Activated CD8-positive, alpha-beta memory T cell treated with anti-CD3 and anti-CD28 coated beads, Interleukin-2, amount 50 U/mL, for 24 hours (primary cell): ENCODE measurements around the gene NOTCH4.
"Not testable (repeated sequence)": the region's sequence is repeated elsewhere in the genome, so short reads cannot be mapped to it uniquely, and the experiment has no call there.

ENCODE experiments used
- DNase-seq: peaks from one replicate; pipeline ENCODE4 v3.0.0-alpha.2; 2020; ENCODE audit errors: extremely low read depth

The NOTCH4 gene

DNA sequence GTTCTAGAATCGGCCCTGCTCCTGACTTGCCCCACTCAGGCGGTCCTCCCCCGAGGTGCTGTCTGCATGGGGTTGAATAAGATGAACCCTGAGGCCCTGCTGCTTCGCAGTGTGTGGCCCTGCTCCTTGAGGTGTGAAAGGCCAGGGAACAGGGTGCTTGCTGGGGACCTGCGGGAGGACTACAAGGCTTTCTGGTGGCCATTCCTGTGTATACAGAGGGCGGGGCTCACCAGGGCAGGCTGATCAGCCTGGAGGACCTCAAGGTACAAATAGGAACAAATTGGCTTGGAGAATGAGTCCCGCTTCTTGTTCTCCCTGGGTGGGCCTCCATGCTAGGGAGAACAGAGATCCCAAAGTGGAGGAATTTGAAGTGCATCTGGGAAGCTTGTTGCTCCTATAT, 5.7 kb downstream of the NOTCH4 start:
- no peak for DNase-seq

DNA sequence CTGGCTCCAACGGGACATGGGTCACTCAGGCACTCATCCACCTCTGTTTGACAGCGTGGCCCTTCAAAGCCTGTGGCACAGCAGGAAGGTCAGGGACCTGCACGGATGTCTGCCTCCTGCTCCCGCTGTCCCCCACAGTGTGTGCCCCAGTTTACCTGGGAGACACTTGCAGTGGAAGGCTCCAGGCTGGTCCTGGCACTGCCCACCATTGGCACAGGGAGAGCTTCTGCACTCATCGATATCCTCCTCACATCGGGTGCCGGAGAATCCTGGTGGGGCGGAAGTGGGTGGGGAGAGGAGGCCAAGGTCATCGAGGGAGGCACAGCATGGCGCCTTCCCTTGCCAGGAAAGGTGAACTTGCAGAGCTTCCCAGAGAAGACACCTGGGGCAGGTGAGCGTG, 6.9 kb downstream of the NOTCH4 start:
- no peak for DNase-seq

DNA sequence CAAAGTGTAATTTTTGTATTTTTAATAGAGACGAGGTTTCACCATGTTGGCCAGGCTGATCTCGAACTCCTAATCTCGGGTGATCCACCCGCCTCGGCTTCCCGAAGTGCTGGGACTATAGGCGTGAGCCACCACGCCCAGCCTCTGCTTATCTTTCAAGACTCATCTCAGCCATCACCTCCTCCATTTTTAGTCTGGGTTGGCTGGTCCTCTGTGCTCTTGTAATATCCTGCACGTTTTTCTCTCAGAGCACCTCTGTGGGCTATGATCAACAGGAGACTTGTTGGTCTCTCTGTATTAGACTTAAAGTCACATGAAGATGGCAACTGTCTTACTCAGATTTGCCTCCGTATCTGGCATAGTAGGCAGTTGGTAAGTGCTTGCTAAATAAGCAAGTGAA, 7.6 kb downstream of the NOTCH4 start:
- no peak for DNase-seq

DNA sequence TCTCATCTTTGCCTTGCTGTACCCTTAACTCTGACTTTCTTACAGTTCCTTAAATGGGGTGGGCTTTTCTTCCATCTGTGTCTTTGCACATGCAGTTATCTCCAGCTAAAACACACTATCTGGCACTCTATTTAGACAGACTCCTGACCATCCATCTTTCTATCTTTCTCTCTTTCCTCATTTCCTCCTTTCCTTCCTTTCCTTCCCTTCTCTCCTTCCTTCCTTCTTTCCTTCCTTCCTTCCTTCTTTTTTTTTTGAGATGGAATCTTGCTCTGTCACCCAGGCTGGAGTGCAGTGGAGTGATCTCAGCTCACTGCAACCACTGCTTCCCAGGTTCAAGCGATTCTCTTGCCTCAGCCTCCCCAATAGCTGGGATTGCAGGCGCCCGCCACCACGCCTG, 8.2 kb downstream of the NOTCH4 start:
- no peak for DNase-seq

DNA sequence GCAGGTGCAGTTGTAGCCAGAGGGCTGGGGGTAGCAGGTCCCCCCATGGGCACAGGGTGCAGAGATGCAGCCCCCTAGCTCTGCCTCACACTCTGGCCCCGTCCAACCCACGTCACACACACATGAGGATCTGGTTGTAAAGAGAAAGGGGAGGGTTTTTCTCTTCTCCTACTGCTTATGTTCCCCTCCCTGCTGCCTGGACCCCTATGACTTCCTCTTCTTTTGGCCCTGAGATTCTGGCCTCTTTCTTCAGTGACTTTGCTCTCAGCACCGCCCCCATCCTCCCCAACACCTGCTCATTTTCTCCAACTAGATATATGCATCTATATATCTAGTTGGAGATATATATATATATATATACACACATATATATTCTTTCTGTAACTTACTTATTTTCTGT, 9.7 kb downstream of the NOTCH4 start:
- DNase-seq = no peak

DNA sequence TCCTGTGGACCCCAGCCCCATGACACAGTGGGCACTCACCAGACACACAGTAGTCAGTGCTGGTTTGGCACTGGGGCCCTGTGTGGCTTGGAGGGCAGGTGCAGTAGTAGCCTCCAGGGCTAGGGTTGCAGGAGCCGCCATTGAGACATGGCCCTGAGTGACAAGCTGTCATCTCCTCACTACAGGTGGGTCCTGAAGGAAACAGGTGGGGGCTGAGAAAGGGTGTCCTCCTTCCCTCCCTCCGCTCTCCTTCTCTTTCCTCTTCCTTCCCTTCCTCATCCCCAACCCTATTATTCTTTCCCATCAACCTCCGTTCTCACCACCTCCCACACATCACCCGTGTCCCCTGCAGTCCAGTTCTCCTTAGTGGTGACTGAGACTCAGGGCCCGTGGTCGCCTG, 10.2 kb downstream of the NOTCH4 start:
- DNase-seq = no peak

DNA sequence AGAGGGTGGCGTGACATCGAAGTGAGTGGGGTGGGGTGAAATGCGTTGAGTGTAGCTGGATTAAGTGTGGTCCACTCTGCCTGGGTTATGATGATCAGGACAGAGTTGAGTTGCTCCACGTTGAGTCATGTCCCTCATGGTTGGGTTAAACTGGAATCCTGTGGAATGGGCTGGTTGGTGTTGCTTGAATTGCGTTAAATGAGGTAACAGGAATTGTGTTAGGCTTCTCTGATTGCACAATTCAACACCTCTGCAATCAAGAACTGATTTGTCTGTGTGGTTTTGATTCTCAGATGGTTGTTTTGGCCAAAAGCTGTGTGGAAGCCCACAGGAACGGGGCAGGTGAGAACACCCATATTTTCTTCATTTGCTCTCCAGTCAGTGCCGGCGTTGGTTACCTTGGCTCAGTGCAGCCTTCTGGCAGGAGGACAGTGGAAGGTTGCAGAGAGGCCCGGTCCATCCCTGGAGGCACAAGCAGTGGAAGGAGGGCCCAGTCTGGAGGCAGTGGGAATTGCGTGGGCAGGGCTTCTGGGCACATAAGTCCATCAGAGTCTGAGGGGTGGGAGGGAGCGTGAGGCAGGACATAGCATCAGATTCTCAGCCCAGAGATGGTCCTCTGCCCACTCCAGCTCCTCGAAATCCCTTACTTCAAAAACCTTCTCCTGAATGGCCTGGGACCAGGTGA, 11.6 kb downstream of the NOTCH4 start:
- no peak for DNase-seq

DNA sequence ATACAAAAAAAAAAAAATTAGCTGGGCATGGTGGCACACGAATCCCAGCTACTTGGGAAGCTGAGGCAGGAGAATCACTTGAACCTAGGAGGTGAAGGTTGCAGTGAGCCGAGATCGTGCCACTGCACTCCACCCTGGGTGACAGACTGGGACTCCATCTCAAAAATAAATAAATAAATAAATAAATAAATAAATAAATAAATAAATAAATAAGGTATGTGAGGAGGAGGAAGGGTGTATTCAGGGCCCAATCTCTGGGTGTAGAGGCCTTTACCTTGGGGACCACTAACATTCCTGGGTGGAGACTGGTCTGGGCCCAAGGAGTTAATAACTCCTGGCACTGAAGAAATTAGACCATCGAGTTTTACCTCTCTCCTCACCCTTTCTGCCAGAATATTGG, 12.4 kb downstream of the NOTCH4 start:
- DNase-seq = not testable (repeated sequence)

DNA sequence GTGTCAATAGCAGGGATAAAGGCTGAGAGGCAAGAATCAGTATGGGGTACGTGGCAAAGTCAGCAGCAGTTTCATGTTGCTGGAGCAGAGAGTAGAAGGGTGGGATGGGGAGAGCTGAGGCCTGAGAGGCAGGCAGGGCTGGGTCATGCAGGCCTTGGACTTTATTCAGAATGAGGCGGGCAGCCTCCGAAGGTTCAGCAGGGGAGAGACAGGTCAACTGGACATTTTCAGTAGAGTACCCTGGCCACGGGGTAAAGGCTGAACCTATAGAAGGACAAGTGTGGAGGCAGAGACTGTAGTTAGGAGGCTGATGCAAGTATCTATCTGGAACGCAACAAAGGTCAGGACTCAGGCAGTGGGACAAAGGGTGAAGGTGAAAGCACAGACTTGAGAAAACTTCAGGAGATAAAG, 13.7 kb downstream of the NOTCH4 start:
- no peak for DNase-seq

DNA sequence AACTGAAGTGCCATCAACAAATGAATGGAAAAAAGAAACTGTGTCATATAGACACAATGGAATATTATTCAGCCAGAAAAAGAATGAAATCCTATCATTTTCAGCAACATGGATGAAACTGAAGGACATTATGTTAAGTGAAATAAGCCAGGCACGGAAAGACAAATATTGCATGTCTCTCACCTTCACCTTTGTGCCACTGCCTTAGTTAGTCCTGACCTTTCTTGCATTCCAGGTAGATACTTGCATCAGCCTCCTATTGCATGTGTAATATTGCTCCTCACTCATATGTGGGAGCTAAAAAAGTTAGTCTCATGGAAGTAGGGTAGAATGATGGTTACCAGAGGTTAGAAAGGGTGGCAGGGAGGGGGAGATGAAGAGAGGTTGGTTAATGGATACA, 14.9 kb downstream of the NOTCH4 start:
- DNase-seq = no peak

DNA sequence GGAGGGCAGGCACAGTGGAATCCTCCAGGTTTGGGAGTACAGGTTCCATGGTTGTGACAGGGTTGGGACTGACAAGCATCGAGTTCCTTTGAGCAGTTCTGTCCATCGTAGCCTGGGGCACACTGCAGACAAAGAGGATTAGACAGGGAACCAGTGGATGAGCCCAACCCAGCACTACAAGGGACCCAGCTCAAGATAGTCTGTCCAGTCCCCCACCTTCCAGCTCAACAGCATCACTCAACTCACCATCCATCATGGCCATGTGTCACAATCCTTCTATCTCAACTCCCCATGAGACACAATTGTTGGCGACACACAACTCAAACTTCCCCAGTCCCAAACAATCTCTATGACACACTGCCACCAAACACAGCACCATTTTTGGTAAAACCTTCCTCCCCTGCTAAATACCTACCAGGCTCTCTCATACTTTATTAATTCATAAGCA, 19.6 kb downstream of the NOTCH4 start:
- no peak for DNase-seq

DNA sequence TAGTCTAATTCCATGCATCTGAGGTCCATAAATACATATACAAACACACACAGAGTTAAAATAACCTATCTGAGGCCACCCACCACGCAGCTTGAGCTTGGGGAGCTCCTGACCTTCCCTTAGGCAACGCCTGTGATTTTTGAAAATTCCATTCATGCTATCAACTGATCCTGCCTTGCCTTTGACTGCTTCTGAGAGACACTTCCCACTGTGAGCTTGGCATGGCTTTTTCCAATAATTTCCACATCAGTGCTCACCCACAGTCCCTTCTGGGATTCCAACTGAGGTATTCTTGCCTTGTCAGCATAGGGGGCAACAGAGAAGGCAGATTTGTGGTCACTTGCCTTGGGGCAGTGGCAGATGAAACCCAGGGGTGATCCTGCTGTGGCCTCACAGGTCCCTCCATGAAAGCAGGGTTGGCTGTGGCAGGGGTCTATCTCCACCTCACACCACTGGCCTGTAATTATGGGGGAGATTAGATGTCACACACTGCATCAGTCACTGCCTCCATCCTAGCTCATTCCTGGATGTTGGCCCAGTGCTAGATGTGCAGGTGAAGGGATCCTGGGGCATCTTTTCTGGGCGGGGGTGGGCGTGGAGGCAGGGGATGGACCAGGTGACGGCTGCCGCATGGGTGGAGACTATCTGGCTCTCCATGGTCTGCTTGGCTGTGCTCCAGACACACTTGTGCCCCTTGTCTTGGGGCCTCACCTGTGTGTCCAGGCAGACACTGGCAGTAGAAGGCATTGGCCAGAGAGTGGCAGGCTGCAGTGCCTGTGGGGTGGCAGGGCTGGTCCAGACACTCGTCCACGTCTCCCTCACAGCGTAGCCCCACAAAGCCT, 20.2 kb downstream of the NOTCH4 start:
- DNase-seq = no peak

DNA sequence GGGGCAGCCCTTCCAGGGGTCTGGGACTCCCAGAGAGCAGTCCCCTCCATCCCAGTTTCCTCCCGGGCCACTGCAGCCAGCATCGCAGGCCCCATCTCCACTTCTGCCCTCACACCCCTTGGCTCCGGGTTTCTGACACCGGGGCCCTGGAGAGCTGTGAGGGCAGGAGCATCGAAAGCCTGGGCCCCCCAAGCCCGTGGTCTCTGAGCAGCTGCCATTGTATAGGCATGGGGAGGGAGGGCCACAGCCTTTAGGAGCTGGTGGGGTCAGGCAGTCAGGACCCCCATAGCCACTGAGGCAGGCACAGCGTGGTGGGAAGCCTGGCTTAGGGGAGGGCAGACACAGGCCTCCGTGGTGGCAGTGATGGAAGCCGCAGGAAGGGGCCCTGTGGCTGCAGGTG, 21.7 kb downstream of the NOTCH4 start:
- no peak for DNase-seq

DNA sequence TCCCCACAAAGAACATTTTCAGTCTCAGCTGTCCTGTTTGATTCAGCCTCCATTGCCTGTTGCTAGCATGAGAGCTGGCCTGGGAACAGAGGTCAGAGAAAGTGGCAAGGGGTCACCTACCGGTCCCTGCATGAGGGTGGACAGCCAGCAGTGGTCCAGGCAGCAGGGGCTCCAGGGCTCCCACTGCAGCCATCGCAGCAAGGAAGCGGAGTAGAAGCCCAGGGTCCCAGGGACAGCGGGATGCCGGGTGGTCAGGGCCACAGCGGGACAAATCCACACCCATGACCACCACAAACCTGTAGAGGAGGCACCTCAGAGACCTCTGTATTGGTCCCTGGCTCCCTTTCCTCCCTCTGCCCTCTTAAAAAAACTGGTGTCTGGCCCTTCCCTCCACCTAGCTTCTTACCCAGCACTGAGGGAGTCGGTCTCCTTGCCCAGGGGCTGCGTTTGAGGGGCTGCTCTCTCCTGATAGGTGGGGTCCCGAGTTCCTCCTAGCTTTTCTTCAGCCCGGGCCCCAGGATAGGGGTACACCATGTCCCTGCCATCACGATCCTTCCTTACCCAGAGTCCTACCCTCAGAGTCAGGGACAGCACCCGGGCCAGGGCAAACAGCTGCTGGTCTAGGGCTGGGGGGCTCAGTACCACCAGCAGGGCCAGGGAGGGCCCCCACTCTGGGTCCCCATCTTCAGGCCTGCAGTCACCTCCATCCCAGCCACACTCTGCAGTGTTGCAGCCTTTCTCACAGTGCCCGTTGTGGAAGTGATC, 23.0 kb downstream of the NOTCH4 start:
- DNase-seq = no peak

DNA sequence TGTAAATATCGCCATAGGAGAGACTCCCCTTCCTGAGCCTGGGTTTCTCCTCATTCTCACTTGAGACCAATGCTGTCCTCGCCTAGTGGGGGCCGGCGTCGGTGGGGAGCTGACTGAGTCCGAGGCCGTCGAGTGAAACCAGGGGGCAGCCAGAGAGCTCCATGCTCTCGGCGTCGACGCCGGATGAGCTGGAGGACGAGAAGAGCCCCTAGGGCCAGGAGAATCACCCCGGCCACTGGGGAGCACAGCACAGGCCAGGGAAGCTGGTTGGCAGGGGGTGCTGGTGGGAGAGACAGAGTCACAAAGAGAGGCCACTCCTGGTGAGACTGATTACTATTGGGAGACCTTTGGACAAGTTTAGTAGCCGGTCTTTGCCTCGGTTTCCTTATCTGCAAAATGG, 25.0 kb downstream of the NOTCH4 start:
- DNase-seq = no peak

DNA sequence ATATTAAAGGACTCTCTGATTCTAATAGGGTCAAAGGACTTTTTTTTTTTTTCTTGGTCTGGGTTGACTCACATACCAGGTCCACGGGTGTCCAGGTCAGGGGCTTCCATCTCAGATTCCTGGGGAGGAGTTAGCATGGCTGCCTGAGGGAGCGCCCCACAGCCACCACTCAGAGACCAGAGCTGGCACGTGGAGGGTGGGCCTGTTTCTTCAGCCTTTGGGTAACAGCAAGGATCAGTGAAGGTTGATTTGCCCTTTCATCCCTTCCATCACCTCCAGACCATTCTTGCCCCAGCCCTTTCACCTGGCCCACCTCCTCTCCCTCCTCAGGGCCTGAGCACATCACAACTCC, 25.5 kb downstream of the NOTCH4 start:
- DNase-seq = no peak

DNA sequence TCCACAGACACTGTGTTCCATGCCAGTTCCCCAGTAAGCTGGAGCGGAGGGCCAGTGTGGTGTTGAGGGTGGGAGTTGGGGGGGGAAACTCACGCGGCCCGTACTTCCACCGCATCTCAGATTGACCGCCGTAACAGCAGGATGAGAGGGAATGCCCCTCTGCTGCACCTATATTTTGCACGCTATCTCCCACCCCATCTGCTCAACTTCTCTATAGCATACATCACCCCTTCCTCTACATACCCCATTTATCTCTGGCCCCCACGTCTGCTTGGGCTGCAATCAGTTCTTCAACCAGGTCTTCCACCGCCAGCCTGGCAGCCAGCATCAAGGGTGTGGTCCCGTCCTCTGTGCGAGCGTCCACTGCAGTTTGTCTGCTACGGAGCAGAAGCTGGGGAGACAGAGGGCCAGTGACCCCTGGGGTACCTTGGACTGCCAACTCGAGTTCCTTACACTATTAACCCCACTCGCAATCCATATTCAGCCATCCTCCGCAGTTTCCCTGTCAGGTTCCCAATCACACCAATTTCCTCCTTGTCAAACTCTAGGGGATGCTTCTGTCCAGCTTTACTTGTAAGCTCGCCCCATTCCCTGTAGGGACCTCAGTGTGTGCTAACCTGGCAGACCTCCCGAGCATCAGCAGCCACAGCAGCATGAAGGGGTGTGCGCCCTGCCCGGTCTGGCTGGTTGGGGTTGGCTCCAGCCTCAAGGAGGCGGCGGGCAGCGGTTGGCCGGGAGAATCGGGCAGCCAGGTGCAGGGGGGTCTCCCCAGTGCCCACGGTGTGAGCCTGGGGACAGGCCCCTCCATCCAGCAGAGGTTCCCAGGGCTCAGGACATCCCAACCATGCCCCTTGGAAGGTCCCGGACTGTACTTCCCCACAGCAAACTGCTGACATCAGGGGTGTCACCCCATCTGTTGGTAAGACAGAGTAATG, 26.9 kb downstream of the NOTCH4 start:
- DNase-seq = no peak

DNA sequence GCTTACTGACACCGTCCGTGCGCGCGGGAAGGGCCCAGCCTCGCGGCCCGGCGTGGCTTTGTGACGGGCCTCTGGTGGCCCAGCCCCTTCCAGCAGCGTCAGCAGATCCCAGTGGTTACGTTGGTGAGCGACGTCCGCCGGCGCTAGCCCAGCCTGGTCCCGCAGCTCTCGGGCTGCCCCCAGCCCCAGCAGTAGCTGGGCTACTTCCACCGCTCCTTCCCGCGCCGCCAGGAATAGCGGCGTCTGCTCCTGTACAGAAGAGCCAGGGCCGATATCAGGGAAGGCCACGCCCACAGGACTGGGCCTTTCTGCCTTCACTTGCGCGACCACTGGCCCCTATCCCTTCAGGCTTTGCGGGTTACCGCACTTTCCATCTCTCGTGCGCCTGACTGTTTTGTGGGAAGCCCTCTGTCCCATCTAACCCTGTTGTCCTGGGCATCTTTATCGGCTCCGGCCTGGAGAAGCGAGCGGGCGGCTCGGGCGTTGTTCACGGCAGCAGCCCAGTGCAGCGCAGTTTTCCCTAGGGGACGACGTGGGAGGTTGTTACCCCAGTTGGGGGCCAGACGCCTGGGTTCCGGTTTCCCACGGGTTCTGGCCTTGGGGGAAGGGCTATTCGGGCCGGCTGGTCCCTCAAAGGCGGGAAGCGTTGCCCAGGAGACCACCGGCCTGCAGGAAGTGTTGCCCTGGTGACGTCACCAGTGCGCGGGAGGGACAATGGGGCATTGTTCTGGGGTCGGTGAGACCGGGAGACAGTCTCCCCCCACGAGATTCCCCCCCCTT, 27.8 kb downstream of the NOTCH4 start:
- no peak for DNase-seq

DNA sequence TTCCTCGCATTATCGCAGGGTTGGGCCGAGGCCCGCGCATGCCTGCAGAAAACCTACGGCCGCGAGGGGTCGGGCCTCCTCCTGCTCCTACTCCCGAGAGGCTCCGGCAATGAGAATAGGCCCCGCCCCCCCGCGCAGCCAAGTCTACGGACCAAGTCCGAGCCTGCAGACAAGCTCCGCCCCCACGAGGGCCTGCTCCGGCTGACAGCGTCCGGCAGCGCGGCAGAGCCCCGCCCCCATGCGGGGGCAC, 28.3 kb downstream of the NOTCH4 start:
- DNase-seq = peak; percentile 100

DNA sequence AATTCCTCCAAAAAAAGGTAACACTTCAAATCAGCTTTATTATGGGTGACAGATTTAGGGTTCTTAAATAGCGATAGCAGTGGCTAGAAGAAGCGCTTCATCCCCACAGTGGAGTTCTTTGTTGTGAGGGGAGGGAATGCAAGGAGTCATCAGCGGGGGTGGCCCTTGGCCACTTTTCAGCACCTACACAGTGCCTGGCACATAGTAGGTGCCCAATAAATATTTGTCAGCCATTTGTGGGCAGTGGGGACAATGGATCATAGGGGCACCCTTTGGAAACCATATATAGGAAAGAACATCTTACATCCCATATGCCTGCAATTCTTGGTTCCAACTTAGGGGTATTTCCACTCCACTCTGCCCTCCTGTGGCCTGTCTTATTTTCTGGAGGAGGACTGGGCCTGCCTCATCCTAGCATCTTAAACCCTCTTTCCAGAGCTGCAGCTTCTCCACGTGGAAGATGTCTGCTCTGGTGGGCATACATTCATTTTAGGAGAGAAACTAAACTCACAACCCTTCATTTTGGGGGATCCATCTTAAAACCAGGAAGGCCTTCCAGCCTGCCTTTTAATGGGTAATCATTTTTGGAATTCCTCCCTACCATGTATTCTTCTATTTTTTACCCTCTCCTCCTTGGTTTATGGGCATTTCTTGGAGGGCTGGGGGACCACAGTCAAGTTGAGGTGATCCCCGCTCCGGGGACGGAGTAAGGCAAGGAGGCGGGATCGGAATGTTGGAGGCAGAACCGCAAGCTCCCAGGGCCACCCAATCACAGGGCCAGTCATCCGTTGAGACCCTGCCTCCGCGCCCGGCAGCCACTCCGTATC, 28.8 kb downstream of the NOTCH4 start:
- no peak for DNase-seq
